Left renal pelvis (tissue), 4 donors: ENCODE results near the gene WDR46. TPM values are rescaled to one million over a fixed set of nuclear protein-coding genes. Genes with fewer than 3 reads are reported as not detected.
A peak's percentile ranks its signal among the peaks of the same experiment; 100 is the strongest.

ENCODE experiments used
- DNase-seq, 4 donors: peaks; one replicate each; pipeline ENCODE4 v3.0.0-alpha.2; 2013; ENCODE audit warnings: low read depth in 4 of 4, low spot score in 3 of 4
- polyA plus RNA-seq, 4 donors: library from polyadenylated mRNA; unstranded; fragments of 120-200 nt; gene quantifications; one replicate each; pipeline ENCODE4 v1.2.1, GENCODE V29; 2013; ENCODE audit not compliant: insufficient read length in 4 of 4

The WDR46 gene
- polyA plus RNA-seq, 4 donors = 54.9 to 82.1 (median 59.9) TPM

GRCh38 chr6:33313709-33314514, 24.9 kb upstream of the WDR46 start, which contains the start of gene TAPBP:
TSS of gene TAPBP (minus strand) at chr6:33314078. CDS start at chr6:33314041, 37 bp downstream.
- DNase-seq = peak in 3 of 4 donors; percentile 44 to 54 (median 49)

GRCh38 chr6:33313105-33313708, 24.2 kb upstream of the WDR46 start:
- peak in 2 of 4 donors; percentile 18 to 21 for DNase-seq

- DNase-seq = peak in 2 of 4 donors; percentile 28 to 41
Observed at GRCh38 chr6:33312361-33313104, 23.5 kb upstream of the WDR46 start.

GRCh38 chr6:33306356-33306755, 17.3 kb upstream of the WDR46 start:
- no peak for DNase-seq

- DNase-seq = no peak
Observed at GRCh38 chr6:33305052-33305451, 16.0 kb upstream of the WDR46 start.

- DNase-seq = no peak
Observed at GRCh38 chr6:33304216-33304615, 15.2 kb upstream of the WDR46 start.

GRCh38 chr6:33301877-33302276, 12.8 kb upstream of the WDR46 start:
- no peak for DNase-seq

GRCh38 chr6:33299237-33299944, 10.4 kb upstream of the WDR46 start:
- peak in 2 of 4 donors; percentile 87 to 88 for DNase-seq

- peak in 1 of 4 donors; percentile 32 for DNase-seq
Observed at GRCh38 chr6:33298773-33299236, 9.8 kb upstream of the WDR46 start, which contains the start of gene RGL2. TSS of gene RGL2 (minus strand) at chr6:33298942. CDS start at chr6:33298610, 332 bp downstream.

GRCh38 chr6:33297956-33298772, 9.1 kb upstream of the WDR46 start:
- DNase-seq = peak in 1 of 4 donors; percentile 51

GRCh38 chr6:33297406-33297955, 8.4 kb upstream of the WDR46 start:
- DNase-seq = peak in 1 of 4 donors; percentile 33

GRCh38 chr6:33296797-33297405, 7.9 kb upstream of the WDR46 start:
- no peak for DNase-seq

GRCh38 chr6:33295621-33296369, 6.8 kb upstream of the WDR46 start:
- no peak for DNase-seq

GRCh38 chr6:33294086-33294823, 5.2 kb upstream of the WDR46 start:
- DNase-seq = no peak

- no peak for DNase-seq
Observed at GRCh38 chr6:33292996-33293682, 4.1 kb upstream of the WDR46 start.

- DNase-seq = no peak
Observed at GRCh38 chr6:33290459-33290858, 1.4 kb upstream of the WDR46 start.
